NCI-H82 treated with DMSO at 0.1 percent for 48 hours (cell line): ENCODE data around the gene TFCP2L1.

Source experiments
- DNase-seq: peaks from one replicate; lab custom pipeline; 2025; ENCODE audit not compliant: unreplicated experiment; lab: John Stamatoyannopoulos, UW

The TFCP2L1 gene

DNA sequence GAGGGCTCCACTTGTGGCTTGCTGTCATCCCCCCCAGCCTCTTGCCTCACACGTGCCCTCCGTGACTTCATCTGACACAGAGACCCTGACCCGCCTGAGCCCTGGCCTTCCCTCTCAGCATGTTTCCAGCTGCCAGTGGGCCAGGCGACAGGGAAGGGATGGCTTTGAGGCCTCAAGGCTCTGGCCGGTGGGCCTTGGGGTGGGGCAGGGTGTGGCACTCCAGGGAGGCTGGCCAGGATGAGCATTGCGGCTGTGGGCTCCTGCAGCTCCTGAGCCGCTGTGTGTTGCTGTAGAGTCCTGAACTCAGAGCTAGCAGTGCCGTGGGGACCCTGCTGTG, 85.0 kb downstream of the TFCP2L1 start:
- DNase-seq = no peak

DNA sequence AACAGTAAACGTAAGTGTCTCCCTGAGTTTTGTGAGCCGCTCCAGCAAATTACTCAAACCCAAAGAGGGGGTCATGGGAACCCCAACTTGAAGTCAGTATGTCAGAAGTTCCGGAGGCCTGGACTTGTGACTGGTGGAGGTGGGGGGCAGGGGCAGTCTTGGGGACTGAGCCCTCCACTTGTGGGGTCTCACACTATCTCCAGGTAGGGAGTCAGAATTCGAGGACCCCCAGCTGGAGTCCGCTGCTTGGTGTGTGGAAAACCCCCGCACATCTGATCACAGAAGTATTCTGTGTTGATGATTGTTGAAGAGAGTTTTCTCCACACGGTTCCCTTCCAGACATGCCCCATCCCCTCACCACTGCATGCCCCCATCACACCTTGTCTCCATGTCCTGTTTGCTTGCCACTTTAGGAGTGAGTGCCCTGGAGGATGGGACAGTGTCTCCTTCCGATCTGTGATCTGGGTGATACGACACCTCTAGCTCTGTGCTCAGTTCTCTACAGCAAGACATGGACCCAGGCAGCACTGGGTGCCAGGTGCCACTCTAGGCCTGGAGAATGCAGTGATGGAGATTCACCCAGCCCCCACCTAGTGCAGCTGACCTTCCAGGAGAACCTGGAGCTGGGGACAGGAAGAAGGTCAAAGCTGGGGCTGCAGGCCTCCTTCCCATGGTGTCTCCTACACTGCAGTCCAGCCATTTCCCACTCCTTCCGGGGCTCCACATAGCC, 85.6 kb downstream of the TFCP2L1 start:
- DNase-seq = no peak

DNA sequence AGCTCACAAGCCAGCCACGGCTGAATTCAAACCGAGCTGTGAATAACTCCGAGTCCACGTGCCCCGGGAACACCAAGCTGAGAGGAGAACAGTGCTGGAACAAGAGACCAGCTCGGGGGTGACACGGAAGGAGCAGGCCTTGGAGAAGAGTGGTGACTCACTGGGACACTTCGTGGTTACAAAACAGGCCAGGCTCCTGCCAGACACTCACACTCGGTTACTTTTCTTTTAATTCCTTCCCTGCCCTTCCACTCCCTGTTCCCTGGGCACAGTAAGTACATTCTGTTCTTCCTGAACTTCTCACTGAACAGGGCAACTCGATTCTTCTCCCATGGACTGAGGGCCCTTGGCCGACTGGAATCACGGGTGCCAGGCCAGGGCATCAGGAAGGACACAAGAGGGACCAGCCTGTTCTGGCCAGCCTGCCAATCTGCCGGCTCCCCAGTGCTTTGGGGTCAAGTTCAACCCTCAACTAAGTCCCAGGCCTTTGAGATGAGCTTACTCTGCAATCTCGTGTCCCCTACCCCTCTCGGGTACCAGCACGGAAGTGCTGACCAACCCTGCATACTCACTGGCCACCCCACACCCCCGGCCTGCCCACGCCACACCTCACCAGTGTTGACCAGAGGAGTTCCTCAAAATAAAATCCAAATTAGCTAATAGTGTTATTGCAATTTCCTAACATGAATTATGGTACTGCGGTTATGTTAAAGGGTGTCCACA, 87.5 kb downstream of the TFCP2L1 start:
- no peak for DNase-seq

DNA sequence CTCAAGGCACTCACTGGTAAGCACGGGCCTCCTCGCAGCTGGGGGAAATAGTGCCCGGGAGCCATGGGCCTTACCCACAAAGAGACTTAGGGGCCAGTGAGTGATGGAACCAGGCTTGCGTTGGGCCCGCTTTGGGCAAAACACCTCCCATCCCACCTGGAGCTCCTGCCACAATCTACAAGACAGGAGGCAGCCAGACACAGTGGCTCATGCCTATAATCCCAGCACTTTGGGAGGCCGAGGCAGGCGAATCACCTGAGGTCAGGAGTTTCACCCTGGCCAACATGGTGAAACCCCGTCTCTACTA, 88.2 kb downstream of the TFCP2L1 start:
- no peak for DNase-seq

GRCh38 chr2:121196132-121196848, 88.7 kb downstream of the TFCP2L1 start:
- DNase-seq = no peak

DNA sequence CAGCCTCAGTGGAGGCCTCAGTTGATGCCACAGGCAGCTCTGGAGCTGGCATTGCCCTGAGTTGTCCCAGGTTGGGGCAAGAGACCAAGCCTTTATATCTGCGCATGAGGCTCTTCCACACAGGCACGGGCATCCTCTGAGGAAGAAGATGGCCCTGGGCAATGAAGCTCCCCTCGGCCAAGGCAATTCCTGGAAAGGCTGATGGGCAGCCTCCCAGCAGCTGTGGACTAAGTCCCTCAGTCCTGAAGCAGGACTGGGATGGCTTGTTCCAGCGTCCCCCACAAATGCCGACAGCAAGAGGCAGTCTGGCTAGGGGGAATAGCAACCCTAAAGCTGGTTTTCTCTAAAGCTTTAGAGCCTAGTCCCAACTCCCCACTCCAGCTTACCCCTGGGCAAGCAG, 90.0 kb downstream of the TFCP2L1 start:
- no peak for DNase-seq

- DNase-seq = no peak
Measured at GRCh38 chr2:121194626-121195025, 90.4 kb downstream of the TFCP2L1 start.

GRCh38 chr2:121193185-121193584, 91.8 kb downstream of the TFCP2L1 start:
- DNase-seq = no peak

GRCh38 chr2:121192576-121192975, 92.4 kb downstream of the TFCP2L1 start:
- DNase-seq = no peak

DNA sequence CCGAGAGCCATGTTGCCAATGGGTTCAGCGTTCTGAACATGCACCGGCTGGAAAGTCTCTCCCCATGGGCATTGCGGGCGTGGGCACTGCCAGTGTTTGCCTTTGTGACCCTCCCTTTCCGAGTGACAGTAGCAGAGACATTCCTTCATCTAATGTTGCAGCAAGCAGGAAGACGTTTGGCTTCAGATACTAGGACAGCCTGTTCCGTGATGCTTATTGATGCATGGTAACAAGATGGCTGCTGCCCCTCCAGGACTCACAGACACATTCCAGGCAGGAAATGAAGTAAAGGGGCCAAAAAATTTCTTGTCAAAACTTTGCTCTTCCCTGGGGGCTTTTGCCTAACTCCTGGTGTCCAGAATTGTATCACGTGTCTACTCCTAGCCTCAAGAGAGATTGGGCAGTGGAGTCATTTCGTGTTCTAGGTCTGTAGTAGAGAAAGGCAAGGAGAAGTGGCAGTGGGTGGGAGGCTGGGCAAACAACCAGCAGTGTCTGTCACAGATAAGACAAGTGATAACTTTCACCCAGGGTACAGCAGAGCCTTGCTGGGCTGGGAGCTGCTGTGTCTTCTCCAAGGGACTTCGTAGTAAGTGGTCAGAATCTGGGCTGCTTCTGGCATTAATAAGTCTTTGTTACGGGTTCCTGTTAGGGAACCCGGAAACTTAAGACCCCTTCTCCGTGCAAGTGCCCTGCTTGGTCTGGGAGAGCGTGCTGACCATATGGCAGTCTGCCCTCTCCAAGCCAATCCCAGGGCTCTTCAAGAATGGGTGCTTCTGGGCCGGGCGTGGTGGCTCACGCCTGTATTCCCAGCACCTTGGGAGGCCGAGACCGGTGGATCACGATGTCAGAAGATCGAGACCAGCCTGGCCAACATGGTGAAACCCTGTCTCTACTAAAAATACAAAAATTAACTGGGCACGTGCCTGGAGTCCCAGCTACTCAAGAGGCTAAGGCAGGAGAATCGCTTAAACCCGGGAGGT, 93.5 kb downstream of the TFCP2L1 start:
- no peak for DNase-seq

DNA sequence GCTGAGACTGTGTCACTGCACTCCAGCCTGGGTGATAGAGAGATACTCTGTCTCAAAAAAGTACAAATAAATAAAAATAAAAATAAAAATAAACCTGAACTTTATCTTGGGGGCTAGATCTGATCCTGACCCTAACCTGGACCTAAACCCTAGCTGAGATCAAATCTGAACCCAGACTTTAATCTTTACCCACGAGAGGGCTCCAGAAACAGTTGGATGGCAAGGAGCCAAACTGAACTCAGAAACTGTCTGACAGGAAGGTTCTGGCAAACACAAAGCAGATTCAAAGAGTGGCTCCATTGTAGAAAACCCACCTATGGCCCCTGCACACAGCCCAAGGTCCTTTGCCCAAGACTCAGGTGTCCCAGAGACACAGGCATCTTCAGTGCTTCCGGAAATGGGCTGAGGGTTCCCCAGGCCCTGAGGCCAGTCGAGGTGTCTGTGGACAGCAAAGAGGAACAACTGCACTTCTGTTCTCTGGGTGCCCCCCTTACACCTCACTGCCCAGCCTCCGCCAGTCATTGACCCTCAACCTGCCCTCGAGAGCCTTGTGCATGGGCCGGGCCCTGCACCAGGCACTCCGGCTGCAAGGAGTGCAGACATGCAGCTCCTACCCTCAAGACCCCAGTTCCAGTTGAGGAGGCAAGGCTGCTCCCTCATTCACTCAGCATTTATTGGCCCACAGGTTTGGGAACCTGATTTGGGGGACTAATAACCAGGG, 95.2 kb downstream of the TFCP2L1 start:
- DNase-seq = no peak

DNA sequence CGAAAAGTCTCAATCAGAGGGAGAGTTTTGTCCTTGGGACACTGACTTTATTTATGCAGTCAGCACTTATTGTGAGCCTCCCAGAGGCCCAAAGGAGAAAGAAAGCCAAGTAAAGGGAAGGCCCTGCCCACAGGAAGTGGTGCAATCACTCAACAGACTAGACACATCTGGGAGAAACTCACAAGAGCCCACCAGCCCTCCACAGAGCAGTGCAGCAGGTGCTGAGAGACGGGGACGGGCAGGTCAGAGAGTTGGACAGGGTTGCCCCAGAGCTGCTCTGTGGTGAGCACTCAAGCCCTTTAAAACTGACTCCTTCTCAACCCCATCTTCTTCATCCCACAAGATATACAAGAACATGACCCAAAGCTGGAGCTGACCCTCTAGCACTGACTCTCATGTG, 96.0 kb downstream of the TFCP2L1 start:
- DNase-seq = no peak

- DNase-seq = no peak
Measured at GRCh38 chr2:121187982-121188411, 97.0 kb downstream of the TFCP2L1 start.

DNA sequence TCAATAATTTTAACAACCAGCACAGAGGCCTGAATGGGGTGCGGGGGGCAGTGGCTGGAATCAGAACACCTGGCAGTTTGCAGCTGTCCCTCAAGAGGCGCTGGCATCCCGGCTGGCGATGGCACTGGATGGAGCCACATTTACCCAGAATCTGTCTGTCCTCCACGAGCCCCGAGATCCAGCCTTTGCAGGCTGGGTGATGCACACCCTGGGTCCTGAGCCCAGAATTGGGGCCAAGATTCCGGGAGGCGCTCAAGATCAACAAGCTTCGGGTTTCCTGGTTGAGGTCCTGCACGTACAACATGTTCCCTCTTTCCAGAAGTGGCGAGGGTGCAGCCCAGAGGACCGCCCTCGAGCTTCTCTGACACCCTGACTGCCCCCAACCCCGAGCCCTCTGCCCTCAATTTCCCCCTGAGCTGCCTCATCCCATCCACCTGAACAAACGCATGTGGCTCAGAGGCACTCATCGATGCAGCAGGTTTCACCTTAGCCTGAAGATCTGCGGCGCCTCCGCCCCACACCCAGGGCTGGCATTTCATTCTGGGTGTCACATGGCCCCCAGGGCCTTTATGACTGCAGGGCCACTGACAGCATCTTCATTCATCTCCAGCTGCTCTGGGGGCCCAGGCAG, 97.5 kb downstream of the TFCP2L1 start:
- DNase-seq = no peak

GRCh38 chr2:121186261-121186660, 98.7 kb downstream of the TFCP2L1 start:
- no peak for DNase-seq

GRCh38 chr2:121185571-121186074, 99.4 kb downstream of the TFCP2L1 start:
- DNase-seq = no peak

DNA sequence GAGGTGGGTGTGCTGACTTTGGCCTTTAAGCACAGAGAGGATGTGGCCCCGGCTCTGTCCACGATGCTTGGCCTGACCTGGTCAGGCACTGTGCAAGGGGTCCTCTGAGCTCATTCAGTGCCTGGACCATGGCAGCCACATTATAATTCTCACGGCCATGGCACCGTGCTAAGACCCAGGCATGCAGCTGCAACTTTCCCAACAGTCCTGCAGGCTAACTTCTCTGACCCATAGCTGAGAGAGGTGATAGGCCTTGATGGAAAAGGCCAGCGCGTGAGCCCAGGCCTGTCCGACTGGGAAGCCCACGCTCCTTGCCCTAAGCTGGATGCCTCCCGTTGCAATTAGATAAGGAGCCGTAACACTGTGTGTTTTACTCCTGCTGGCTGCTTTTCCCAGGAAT, 99.9 kb downstream of the TFCP2L1 start:
- DNase-seq = no peak

GRCh38 chr2:121184248-121184862, 100.6 kb downstream of the TFCP2L1 start:
- no peak for DNase-seq

- no peak for DNase-seq
Measured at GRCh38 chr2:121182520-121182919, 102.5 kb downstream of the TFCP2L1 start.
